HCEC 1CT (cell line): ENCODE data around the gene DZIP1.
A peak's percentile ranks its signal among the peaks of the same experiment; 100 is the strongest.

Source experiments
- DNase-seq: peaks from one replicate; pipeline ENCODE4 v3.0.0-alpha.2; 2017

DZIP1 gene

GRCh38 chr13:95643571-95643935, 953 bp downstream of the DZIP1 start:
- DNase-seq, result peak; percentile 29

GRCh38 chr13:95642999-95643398, 1.5 kb downstream of the DZIP1 start:
- no peak for DNase-seq

GRCh38 chr13:95642028-95642621, 2.4 kb downstream of the DZIP1 start:
- DNase-seq, result peak; percentile 39

- no peak for DNase-seq
Measured at GRCh38 chr13:95641291-95642027, 3.0 kb downstream of the DZIP1 start.

GRCh38 chr13:95636853-95637252, 7.7 kb downstream of the DZIP1 start:
- DNase-seq, result no peak

- DNase-seq, result no peak
Measured at GRCh38 chr13:95630593-95630992, 13.9 kb downstream of the DZIP1 start.

GRCh38 chr13:95629071-95629470, 15.4 kb downstream of the DZIP1 start:
- no peak for DNase-seq

GRCh38 chr13:95628488-95628887, 16.0 kb downstream of the DZIP1 start:
- DNase-seq, result no peak

- DNase-seq, result peak; percentile 82
Measured at GRCh38 chr13:95627590-95627989, 16.9 kb downstream of the DZIP1 start.

- DNase-seq, result no peak
Measured at GRCh38 chr13:95626768-95627167, 17.7 kb downstream of the DZIP1 start.

GRCh38 chr13:95624020-95624419, 20.5 kb downstream of the DZIP1 start:
- peak; percentile 57 for DNase-seq

- DNase-seq, result no peak
Measured at GRCh38 chr13:95623141-95623540, 21.4 kb downstream of the DZIP1 start.

GRCh38 chr13:95620825-95621498, 23.5 kb downstream of the DZIP1 start:
- DNase-seq, result no peak

- no peak for DNase-seq
Measured at GRCh38 chr13:95620030-95620824, 24.3 kb downstream of the DZIP1 start.

GRCh38 chr13:95615539-95615938, 29.0 kb downstream of the DZIP1 start:
- no peak for DNase-seq

- DNase-seq, result no peak
Measured at GRCh38 chr13:95614641-95615245, 29.8 kb downstream of the DZIP1 start.

- DNase-seq, result peak; percentile 5
Measured at GRCh38 chr13:95608640-95609323, 35.7 kb downstream of the DZIP1 start.

GRCh38 chr13:95607366-95607765, 37.1 kb downstream of the DZIP1 start:
- peak; percentile 52 for DNase-seq

- DNase-seq, result no peak
Measured at GRCh38 chr13:95605448-95606125, 38.9 kb downstream of the DZIP1 start.

GRCh38 chr13:95604556-95604915, 40.0 kb downstream of the DZIP1 start:
- DNase-seq, result no peak

- DNase-seq, result peak; percentile 16
Measured at GRCh38 chr13:95603887-95604555, 40.5 kb downstream of the DZIP1 start.
